ENCODE measurements around the gene MYF6.

MYF6 gene

GRCh38 chr12:80754274-80754673 is 46.8 kb downstream of the MYF6 start:
- no peak for DNase-seq (ENCODE audit: low read depth in 2 of 2, low spot score in 1 of 2)

- no peak for DNase-seq (ENCODE audit: low read depth in 2 of 2, low spot score in 1 of 2)
These were observed 49.4 kb downstream of the MYF6 start for GRCh38 chr12:80756875-80757274.
